ENCODE data around the gene ABHD12B. TPM values are rescaled to one million over a fixed set of nuclear protein-coding genes. Genes with fewer than 3 reads are reported as not detected.

Gene ABHD12B
- total and polyA plus RNA-seq, 9 of the 15 experiments (the other 6 are each of a cell fraction or from before 2014, with no cell fraction given), result not detected

DNA sequence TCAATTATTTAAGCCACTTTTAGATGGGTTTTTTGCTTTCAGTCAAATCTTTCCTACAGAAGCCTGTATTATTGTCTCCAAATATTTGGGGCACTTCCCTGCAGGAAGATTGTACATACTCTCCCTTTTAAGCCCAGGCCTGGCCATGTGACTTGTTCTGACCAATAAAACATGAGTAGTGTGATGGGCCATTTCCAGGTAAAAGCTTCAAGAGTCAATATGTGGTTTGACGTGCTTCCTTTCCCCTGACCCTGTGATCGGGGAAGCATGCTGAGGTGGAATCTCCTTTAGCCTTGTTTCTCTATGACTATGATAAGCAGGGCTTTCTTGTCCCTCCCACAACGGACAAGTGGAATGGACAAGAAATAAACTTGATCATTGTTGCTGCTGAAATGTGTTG lies 26.7 kb upstream of the ABHD12B start:
- FAIRE-seq, result no peak
- Histone ChIP-seq H4K20me1 (replicated peaks; ENCODE audit: control insufficient read depth, insufficient read depth, low read length) (no peaks in the 10 kb centered on the region), H3K27ac (ENCODE audit: extremely low read depth, low read depth, low read length) (no peak overlapping the region), H3K27me3 (ENCODE audit: control insufficient read depth in 2 of 2, insufficient read depth in 2 of 2, low read length in 2 of 2) (peaks cover 0 to 6% of the 10 kb centered on the region in 2 experiments; a peak in 1 of 5 replicates), H3K4me2 (ENCODE audit: insufficient read depth, low read length) (no peak overlapping the region), H3K79me2 (ENCODE audit: control insufficient read depth, insufficient read depth, low read length) (no peaks in the 10 kb centered on the region), H2AFZ (ENCODE audit: low read depth, low read length) (0 out of 2 replicates have a peak overlapping the region, but pooled peaks have one; percentile 14), H3K4me1 (replicated peaks in 1 of 2; ENCODE audit: control insufficient read depth in 2 of 2, insufficient read depth in 2 of 2, low read length in 2 of 2) (no peaks in the 10 kb centered on the region; a peak in 1 of 5 replicates), H3K4me3 (no peak overlapping the region), H3K36me3 (ENCODE audit: control insufficient read depth, insufficient read depth, low read length) (no peaks in the 10 kb centered on the region), H3K9ac (ENCODE audit: insufficient read depth in 1 of 2, low read depth in 2 of 2, low read length in 2 of 2) (no peak overlapping the region), H3K9me1 (ENCODE audit: control insufficient read depth, insufficient read depth, low read length) (no peaks in the 10 kb centered on the region), H3K9me3 (replicated peaks; ENCODE audit: control insufficient read depth, insufficient read depth, low read depth, low read length) (no peaks in the 10 kb centered on the region)
- no peak for ATAC-seq
- ChIA-PET CTCF (ENCODE audit: low intra/inter-chr PET ratio) (no interaction called here), POLR2A (no interaction called here)
- DNase-seq (ENCODE audit: extremely low read depth in 1 of 4, low spot score in 3 of 4), result no peak
- intact Hi-C loops (cut with micrococcal nuclease), result no loop called here
- 0% methylated on average over 3 of the region's 3 CpGs for WGBS (ENCODE audit: insufficient coverage, low coverage, missing lambda C conversion rate)
- BruUV-seq (replicated peaks), result no TSS peak
- TF ChIP-seq, protein P1, sequence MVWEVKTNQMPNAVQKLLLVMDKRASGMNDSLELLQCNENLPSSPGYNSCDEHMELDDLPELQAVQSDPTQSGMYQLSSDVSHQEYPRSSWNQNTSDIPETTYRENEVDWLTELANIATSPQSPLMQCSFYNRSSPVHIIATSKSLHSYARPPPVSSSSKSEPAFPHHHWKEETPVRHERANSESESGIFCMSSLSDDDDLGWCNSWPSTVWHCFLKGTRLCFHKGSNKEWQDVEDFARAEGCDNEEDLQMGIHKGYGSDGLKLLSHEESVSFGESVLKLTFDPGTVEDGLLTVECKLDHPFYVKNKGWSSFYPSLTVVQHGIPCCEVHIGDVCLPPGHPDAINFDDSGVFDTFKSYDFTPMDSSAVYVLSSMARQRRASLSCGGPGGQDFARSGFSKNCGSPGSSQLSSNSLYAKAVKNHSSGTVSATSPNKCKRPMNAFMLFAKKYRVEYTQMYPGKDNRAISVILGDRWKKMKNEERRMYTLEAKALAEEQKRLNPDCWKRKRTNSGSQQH (CRISPR knock-in tag; IDR thresholded peaks at IDR 0.05), result no peak
- TF ChIP-seq, protein P2, sequence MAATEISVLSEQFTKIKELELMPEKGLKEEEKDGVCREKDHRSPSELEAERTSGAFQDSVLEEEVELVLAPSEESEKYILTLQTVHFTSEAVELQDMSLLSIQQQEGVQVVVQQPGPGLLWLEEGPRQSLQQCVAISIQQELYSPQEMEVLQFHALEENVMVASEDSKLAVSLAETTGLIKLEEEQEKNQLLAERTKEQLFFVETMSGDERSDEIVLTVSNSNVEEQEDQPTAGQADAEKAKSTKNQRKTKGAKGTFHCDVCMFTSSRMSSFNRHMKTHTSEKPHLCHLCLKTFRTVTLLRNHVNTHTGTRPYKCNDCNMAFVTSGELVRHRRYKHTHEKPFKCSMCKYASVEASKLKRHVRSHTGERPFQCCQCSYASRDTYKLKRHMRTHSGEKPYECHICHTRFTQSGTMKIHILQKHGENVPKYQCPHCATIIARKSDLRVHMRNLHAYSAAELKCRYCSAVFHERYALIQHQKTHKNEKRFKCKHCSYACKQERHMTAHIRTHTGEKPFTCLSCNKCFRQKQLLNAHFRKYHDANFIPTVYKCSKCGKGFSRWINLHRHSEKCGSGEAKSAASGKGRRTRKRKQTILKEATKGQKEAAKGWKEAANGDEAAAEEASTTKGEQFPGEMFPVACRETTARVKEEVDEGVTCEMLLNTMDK (IDR thresholded peaks at IDR 0.05; ENCODE audit: borderline replicate concordance, insufficient read depth, low read depth, low read length, poor library complexity, severe bottlenecking), result no peak
- TF ChIP-seq RAD51 (IDR thresholded peaks at IDR 0.05; ENCODE audit: borderline replicate concordance, low read depth), result peak; percentile 58; the same call in 1 of the 2 replicates
- no peak for TF ChIP-seq ZNF232 (CRISPR knock-in tag; IDR thresholded peaks at IDR 0.05)
- TF ChIP-seq NBN (IDR thresholded peaks at IDR 0.05; ENCODE audit: low read depth), result no peak
- TF ChIP-seq, protein P3, sequence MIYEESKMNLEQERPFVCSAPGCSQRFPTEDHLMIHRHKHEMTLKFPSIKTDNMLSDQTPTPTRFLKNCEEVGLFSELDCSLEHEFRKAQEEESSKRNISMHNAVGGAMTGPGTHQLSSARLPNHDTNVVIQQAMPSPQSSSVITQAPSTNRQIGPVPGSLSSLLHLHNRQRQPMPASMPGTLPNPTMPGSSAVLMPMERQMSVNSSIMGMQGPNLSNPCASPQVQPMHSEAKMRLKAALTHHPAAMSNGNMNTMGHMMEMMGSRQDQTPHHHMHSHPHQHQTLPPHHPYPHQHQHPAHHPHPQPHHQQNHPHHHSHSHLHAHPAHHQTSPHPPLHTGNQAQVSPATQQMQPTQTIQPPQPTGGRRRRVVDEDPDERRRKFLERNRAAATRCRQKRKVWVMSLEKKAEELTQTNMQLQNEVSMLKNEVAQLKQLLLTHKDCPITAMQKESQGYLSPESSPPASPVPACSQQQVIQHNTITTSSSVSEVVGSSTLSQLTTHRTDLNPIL (CRISPR knock-in tag; IDR thresholded peaks at IDR 0.05), result no peak
- TF ChIP-seq, protein P4, sequence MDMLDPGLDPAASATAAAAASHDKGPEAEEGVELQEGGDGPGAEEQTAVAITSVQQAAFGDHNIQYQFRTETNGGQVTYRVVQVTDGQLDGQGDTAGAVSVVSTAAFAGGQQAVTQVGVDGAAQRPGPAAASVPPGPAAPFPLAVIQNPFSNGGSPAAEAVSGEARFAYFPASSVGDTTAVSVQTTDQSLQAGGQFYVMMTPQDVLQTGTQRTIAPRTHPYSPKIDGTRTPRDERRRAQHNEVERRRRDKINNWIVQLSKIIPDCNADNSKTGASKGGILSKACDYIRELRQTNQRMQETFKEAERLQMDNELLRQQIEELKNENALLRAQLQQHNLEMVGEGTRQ (CRISPR knock-in tag; IDR thresholded peaks at IDR 0.05), result peak; percentile 50; the same call in 1 of the 2 replicates
- TF ChIP-seq, protein P5, sequence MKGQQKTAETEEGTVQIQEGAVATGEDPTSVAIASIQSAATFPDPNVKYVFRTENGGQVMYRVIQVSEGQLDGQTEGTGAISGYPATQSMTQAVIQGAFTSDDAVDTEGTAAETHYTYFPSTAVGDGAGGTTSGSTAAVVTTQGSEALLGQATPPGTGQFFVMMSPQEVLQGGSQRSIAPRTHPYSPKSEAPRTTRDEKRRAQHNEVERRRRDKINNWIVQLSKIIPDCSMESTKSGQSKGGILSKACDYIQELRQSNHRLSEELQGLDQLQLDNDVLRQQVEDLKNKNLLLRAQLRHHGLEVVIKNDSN (CRISPR knock-in tag; IDR thresholded peaks at IDR 0.05), result peak; percentile 41
- TF ChIP-seq SPI1 (IDR thresholded peaks at IDR 0.05; ENCODE audit: borderline replicate concordance, low read depth, low read length), result no peak
- no peak for TF ChIP-seq SMAD2 (IDR thresholded peaks at IDR 0.05; ENCODE audit: low read depth, low read length)
- peak in 1 of 2 experiments; percentile 53; a peak in 1 of 4 replicates for TF ChIP-seq FOXA3 (CRISPR knock-in tag; conservative IDR thresholded peaks at IDR 0.05 in 1 of 2, IDR thresholded peaks at IDR 0.05 in 1 of 2)
- no peak for TF ChIP-seq ZZZ3 (IDR thresholded peaks at IDR 0.05)
- in situ Hi-C loops (cut with MboI), result no loop called here
